ENCODE data around the gene SLC41A1. TPM values are rescaled to one million over a fixed set of nuclear protein-coding genes. Genes with fewer than 3 reads are reported as not detected.
A peak's percentile ranks its signal among the peaks of the same experiment; 100 is the strongest.

The SLC41A1 gene
- total RNA-seq, 1 experiment from 2014 or later = 24.4 TPM

DNA sequence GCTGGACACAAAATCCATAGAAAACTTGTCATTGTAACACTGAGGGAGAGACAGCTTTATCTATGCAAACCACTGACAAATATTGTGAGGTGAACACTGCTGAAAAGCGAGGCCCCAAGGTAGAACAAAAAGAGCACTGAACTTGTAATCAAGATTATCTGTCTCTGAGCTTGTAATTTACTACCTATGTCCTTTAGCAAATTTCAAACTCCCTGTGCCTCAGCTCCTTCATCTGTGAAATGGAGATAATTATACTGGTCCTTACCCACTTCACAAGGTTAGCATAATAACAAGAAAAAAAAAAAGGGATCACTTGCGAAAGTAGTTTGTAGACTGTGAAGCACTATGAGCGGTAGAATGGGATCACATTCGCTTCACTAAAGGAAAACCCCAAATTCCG, 58.1 kb downstream of the SLC41A1 start:
- DNase-seq (ENCODE audit: low read depth) = no peak

DNA sequence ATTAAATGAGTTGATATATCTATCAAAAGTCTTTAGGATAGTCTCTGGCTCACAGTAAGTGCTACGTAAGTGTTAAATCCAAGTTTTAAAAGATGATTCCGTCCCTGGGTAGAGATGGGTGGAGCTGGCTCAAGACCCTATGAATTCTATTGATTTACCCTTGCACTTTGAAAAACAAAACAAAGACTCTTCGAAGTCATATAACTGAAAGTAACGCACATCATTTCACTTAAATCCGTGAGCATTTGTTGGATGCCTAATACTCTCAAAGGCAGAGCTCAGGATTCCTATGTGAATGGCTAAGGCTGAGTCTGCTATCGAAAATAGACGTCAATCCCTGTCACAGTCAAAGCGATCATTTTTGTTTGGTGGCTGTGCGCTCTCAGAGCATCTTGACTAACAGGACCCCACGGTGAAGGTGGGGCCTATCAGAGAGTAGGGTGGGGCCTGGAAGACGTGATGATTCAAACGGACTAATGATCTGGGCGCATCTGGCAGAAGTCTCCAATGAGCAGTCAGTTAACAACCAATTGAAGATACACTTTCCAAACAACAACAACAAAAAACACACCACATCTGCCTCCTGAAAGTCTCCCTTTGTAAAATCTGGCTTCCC, 61.9 kb downstream of the SLC41A1 start:
- peak; percentile 43 for DNase-seq (ENCODE audit: low read depth)

GRCh38 chr1:205750138-205751035, 62.6 kb downstream of the SLC41A1 start, which contains the start of gene NUCKS1:
Gene NUCKS1 (minus strand): TSS chr1:205750182. CDS start chr1:205749973, 209 bp downstream.
- peak; percentile 99 for DNase-seq (ENCODE audit: low read depth)

DNA sequence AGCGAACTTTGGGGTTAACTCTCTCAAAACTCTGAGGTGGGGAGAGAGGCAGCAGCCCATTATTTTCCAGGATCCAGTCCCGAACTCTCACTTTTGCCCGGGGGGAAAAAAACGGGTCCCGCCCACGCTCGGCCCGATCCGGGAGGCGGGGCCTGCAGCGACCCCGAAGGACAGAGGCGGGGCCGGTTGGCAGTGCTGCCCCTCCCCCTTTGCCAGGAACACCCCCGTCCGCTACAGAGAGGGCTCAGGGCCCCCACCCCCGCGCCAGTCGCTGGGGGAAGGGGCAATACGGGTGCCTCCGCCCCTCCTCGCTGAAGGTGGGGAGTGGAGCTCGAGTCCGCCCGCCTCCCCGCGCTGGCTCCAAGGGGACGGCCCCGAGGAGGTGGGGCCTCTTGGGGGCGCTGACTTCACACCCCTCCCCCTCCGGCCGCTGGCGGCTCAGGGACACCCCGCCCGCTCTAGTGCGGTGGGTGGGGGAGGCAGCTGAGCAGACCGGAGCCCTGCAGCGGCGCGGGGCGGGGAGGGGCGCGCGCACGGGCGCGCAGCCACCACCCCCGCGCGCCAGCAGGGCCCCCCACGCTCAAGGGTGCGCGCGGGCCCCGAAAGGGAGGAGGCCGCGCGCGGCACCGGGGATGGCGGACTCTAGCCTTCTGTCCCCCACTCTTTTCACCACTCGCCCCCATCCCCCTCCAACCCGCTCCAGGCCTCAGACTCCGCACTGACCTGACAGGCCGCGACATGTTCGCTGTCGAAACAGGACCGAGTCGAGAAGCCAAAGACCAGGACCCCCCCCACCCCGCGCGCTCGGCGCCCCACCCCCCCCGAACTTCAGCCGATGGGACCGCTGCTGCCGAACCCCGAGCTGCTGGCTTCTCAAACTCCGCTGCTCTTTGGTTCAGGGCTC, 63.5 kb downstream of the SLC41A1 start:
- peak; percentile 96 for DNase-seq (ENCODE audit: low read depth)

DNA sequence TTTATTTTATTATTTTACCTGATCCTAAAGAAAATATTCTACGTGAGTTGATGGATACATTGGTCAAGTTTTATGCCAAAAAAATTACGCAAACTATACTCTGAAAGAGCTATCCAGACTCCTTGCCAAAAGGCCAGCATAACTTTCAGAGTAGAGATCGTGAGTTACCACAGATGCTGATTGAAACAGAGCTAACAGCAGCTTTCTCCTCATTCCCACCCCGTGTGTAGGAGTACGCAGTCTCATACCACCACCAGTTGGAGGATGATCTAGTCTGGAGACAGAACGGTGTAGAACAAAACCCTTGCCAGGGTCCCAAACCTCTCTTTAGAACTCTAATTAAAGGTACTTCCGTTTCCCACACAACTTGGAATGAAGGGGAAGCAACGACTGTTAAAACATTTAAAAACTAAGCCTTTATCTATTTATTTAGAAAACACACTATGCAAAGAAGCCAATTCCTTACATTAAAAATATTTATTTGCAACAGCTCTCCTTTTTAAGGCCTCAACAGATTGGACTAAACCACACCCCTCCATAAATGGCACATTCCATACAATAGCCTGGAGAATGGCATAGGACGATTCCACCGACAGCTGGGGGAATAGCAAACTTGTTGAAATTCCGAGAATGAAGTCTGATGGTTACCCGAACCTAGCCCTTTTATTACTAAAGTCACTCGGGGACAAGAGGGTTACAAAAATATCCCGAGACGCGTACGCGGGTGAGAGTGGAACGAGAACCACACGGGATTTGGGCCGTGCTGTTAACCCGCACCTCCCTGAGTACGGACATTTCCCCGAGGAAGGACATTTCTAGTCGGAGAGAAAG, 64.4 kb downstream of the SLC41A1 start:
- peak; percentile 46 for DNase-seq (ENCODE audit: low read depth)

DNA sequence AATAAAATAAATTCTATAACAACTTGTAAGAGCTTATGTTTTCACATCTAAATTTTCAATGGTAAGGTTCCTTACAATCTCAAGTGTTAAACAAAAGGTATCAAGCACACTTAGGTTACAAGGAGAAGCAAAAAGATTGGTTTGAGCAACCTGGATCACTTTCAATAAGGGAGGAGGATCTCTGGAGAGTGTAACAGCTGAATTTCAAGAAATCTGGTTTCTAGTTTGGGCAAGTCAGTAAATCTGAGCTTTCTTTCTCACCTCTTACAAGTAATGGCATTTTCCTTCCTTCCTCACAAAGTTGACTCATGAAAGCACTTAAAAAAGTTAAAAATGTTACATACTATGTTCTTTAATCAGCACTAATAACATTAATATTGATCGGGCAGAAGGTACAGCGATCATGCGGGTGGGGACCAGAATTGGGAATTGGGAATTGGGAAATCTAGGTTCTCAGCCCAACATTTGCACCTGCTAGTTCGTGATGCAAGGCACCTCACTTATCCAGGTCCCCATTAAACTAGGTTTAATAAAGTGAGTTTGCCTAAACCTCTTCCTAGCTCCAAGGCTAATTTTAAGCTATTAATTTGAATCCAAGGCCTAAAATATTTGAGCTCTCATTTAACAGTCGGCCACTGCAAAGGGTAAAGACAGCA, 66.1 kb downstream of the SLC41A1 start:
- DNase-seq (ENCODE audit: low read depth) = no peak

DNA sequence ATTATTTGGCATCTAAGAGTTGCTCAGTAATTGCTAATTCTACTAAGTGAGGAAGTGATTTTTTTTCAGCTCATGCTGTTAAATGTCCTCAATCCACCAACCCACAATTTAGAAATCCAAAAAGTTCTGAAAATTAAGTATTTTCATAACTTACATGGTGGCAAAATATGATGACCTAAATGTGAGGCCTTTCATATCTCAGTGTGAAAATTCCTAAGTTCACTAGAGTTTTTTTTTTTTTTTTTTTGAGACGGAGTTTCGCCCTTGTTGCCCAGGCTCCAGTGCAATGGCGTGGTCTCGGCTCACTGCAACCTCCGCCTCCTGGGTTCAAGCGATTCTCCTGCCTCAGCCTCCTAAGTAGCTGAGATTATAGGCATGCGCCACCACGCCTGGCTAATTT, 68.6 kb downstream of the SLC41A1 start:
- no peak for DNase-seq (ENCODE audit: low read depth)

- DNase-seq (ENCODE audit: low read depth) = no peak
Measured at GRCh38 chr1:205743977-205744376, 69.0 kb downstream of the SLC41A1 start.

GRCh38 chr1:205741681-205742080, 71.3 kb downstream of the SLC41A1 start:
- DNase-seq (ENCODE audit: low read depth) = no peak

- peak; percentile 76 for DNase-seq (ENCODE audit: low read depth)
Measured at GRCh38 chr1:205739348-205740160, 73.4 kb downstream of the SLC41A1 start.

Other genes with a start within 250 kb of the SLC41A1 start
- 13.7 and 21.1 TPM in 2 replicates for gene ELK4, start 181.2 kb downstream of the SLC41A1 start, total RNA-seq (2014; rRNA removed; shearing (Covaris generic))
- 4.4 and 7.8 TPM in 2 replicates for gene SLC45A3, start 132.7 kb downstream of the SLC41A1 start, total RNA-seq (2014; rRNA removed; shearing (Covaris generic))
- gene NUCKS1, start 63.0 kb downstream of the SLC41A1 start, total RNA-seq (2014; rRNA removed; shearing (Covaris generic)) = 193 and 268 TPM in 2 replicates
- gene RAB29, start 37.7 kb downstream of the SLC41A1 start, total RNA-seq (2014; rRNA removed; shearing (Covaris generic)) = 19.5 and 33.8 TPM in 2 replicates
- not detected in 2 replicates for gene PM20D1, start 36.9 kb upstream of the SLC41A1 start, total RNA-seq (2014; rRNA removed; shearing (Covaris generic))
- gene SLC26A9, start 130.3 kb upstream of the SLC41A1 start, total RNA-seq (2014; rRNA removed; shearing (Covaris generic)) = 0.07 TPM in 1 of 2 replicates, not detected in the other
- 0.44 and 0.69 TPM in 2 replicates for gene RAB7B, start 190.2 kb upstream of the SLC41A1 start, total RNA-seq (2014; rRNA removed; shearing (Covaris generic))
- gene CTSE, start 210.7 kb upstream of the SLC41A1 start, total RNA-seq (2014; rRNA removed; shearing (Covaris generic)) = not detected in 2 replicates
- gene RHEX, start 240.0 kb upstream of the SLC41A1 start, total RNA-seq (2014; rRNA removed; shearing (Covaris generic)) = not detected in 2 replicates